Urinary bladder (tissue), 4 donors: ENCODE results near the gene HNRNPK. TPM values are rescaled to one million over a fixed set of nuclear protein-coding genes. Genes with fewer than 3 reads are reported as not detected.

ENCODE experiments used
- DNase-seq: peaks from one replicate; pipeline ENCODE4 v3.0.0-alpha.2; 2015; ENCODE audit errors: extremely low spot score
- H3K27ac ChIP-seq: one replicate; pipeline ENCODE4 v1.5.1; 2013; ENCODE audit warnings: low read depth, mild to moderate bottlenecking, moderate library complexity
- H3K36me3 ChIP-seq: one replicate; pipeline ENCODE4 v1.6.1; 2013; ENCODE audit warnings: mild to moderate bottlenecking, moderate library complexity; ENCODE audit not compliant: insufficient read depth
- H3K4me1 ChIP-seq: one replicate; pipeline ENCODE4 v1.6.1; 2013; ENCODE audit warnings: mild to moderate bottlenecking, moderate library complexity; ENCODE audit not compliant: insufficient read depth
- H3K4me3 ChIP-seq: one replicate; pipeline ENCODE4 v1.5.1; 2013; ENCODE audit warnings: low read depth, low read length
- WGBS: extraction: QIAGEN DNeasy Blood & Tissue Kit; methylation state at CpG from one replicate; pipeline ENCODE4 v1.1.7; 2013; 5-methylcytosine and 5-hydroxymethylcytosine counted together
- polyA plus RNA-seq: library from polyadenylated mRNA; stranded (reverse); fragments of 200-250 nt; gene quantifications from one replicate; pipeline ENCODE4 v1.2.3, GENCODE V29; 2013
- small RNA-seq: library from RNA; depleted of rRNA; stranded (forward); fragments of <200 nt; gene quantifications from one replicate; pipeline ENCODE3, GENCODE V24; 2014
- total RNA-seq: library from RNA; depleted of rRNA; stranded (reverse); fragments of >200 nt; gene quantifications from one replicate; pipeline ENCODE4 v1.2.3, GENCODE V29; 2014
- donor health status: healthy with polysubstance abuse.
- donor health status: healthy.

The HNRNPK gene
- total and polyA plus RNA-seq, 2 donors = 376 to 649 TPM

- Histone ChIP-seq H3K36me3 (no peaks in the 10 kb centered on the region), H3K27ac (no peak overlapping the region), H3K4me1 (no peaks in the 10 kb centered on the region), H3K4me3 (no peak overlapping the region)
- no peak for DNase-seq
- WGBS = 73% methylated on average over 3 of the region's 3 CpGs
These were observed 44.6 kb downstream of the HNRNPK start for GRCh38 chr9:83935276-83935935.

- no peak overlapping the region for H3K27ac ChIP-seq
- H3K4me1 ChIP-seq = no peaks in the 10 kb centered on the region
- H3K36me3 ChIP-seq = no peaks in the 10 kb centered on the region
- no peak for DNase-seq
- H3K4me3 ChIP-seq = no peak overlapping the region
- 68% methylated on average over 5 of the region's 5 CpGs for WGBS
These were observed 45.3 kb downstream of the HNRNPK start for GRCh38 chr9:83934569-83935275.

GRCh38 chr9:83933790-83934189 is 46.2 kb downstream of the HNRNPK start:
- DNase-seq = no peak

GRCh38 chr9:83932851-83933250 is 47.2 kb downstream of the HNRNPK start:
- Histone ChIP-seq H3K36me3 (no peaks in the 10 kb centered on the region), H3K27ac (no peak overlapping the region), H3K4me1 (no peaks in the 10 kb centered on the region), H3K4me3 (no peak overlapping the region)
- WGBS = 92% methylated on average over 5 of the region's 5 CpGs
- no peak for DNase-seq

More at GRCh38 chr9:83933790-83934189, 46.2 kb downstream of the HNRNPK start:
- H3K4me1 ChIP-seq = no peaks in the 10 kb centered on the region
- no peaks in the 10 kb centered on the region for H3K36me3 ChIP-seq
- H3K4me3 ChIP-seq = no peak overlapping the region
- WGBS = 84% methylated on average over 3 of the region's 3 CpGs
- H3K27ac ChIP-seq = no peak overlapping the region

- 85% methylated on average over 2 of the region's 2 CpGs for WGBS
- Histone ChIP-seq H3K4me3 (no peak overlapping the region), H3K27ac (no peak overlapping the region), H3K4me1 (no peaks in the 10 kb centered on the region), H3K36me3 (no peaks in the 10 kb centered on the region)
- DNase-seq = no peak
These were observed 48.0 kb downstream of the HNRNPK start for GRCh38 chr9:83932011-83932410.

GRCh38 chr9:83930881-83931280 is 49.1 kb downstream of the HNRNPK start:
- DNase-seq = no peak
- no peak overlapping the region for H3K4me3 ChIP-seq
- H3K27ac ChIP-seq = no peak overlapping the region
- 88% methylated on average over 5 of the region's 5 CpGs for WGBS
- no peaks in the 10 kb centered on the region for H3K36me3 ChIP-seq
- H3K4me1 ChIP-seq = no peaks in the 10 kb centered on the region

- H3K4me1 ChIP-seq = no peaks in the 10 kb centered on the region
- no peak overlapping the region for H3K4me3 ChIP-seq
- no peaks in the 10 kb centered on the region for H3K36me3 ChIP-seq
- no peak for DNase-seq
- 95% methylated on average over 1 of the region's 1 CpG for WGBS
- H3K27ac ChIP-seq = no peak overlapping the region
These were observed 52.4 kb downstream of the HNRNPK start for GRCh38 chr9:83927591-83927990.

GRCh38 chr9:83920927-83921707 is 58.9 kb downstream of the HNRNPK start, which contains the start of gene KIF27:
TSS of gene KIF27 (minus strand) at chr9:83921432. CDS start at chr9:83915591, 5,841 bp downstream.
- H3K4me3 ChIP-seq = peak within 1 kb of the TSS; percentile 87
- no peaks in the 10 kb centered on the region for H3K36me3 ChIP-seq
- DNase-seq = peak; percentile 94
- H3K4me1 ChIP-seq = no peaks in the 10 kb centered on the region
- under 1% methylated on average over 90 of the region's 92 CpGs for WGBS
- H3K27ac ChIP-seq = peak within 1 kb of the TSS; percentile 96

GRCh38 chr9:83920469-83920926 is 59.5 kb downstream of the HNRNPK start:
- no peak for DNase-seq
- WGBS = 2% methylated on average over 16 of the region's 16 CpGs
- no peaks in the 10 kb centered on the region for H3K36me3 ChIP-seq
- H3K4me1 ChIP-seq = no peaks in the 10 kb centered on the region
- H3K4me3 ChIP-seq = peak overlapping the region; percentile 87
- peak overlapping the region; percentile 96 for H3K27ac ChIP-seq

- no peak for DNase-seq
- 97% methylated on average over 1 of the region's 1 CpG for WGBS
- Histone ChIP-seq H3K27ac (no peak overlapping the region), H3K4me1 (no peaks in the 10 kb centered on the region), H3K36me3 (no peaks in the 10 kb centered on the region), H3K4me3 (no peak overlapping the region)
These were observed 60.9 kb downstream of the HNRNPK start for GRCh38 chr9:83919111-83919510.

Small RNA genes lying within 50 kb of the gene (small RNA-seq; reads per million reads assigned to genes)
- not detected for gene RF00019

Other genes with a start within 250 kb of the HNRNPK start
- gene GKAP1, start 162.4 kb downstream of the HNRNPK start, total RNA-seq = 13.0 TPM
- gene GKAP1, start 162.4 kb downstream of the HNRNPK start, polyA plus RNA-seq = 8.3 TPM
- gene KIF27, start 58.8 kb downstream of the HNRNPK start, total RNA-seq = 18.9 TPM
- 1.8 TPM for gene KIF27, start 58.8 kb downstream of the HNRNPK start, polyA plus RNA-seq
- 17.5 TPM for gene RMI1, start 590 bp upstream of the HNRNPK start, total RNA-seq
- gene RMI1, start 590 bp upstream of the HNRNPK start, polyA plus RNA-seq = 3.2 TPM